Progenitor cell of endocrine pancreas (in vitro differentiated cells): ENCODE results near the gene POMGNT1. TPM values are rescaled to one million over a fixed set of nuclear protein-coding genes. Genes with fewer than 3 reads are reported as not detected.
"Not testable (repeated sequence)": the region's sequence is repeated elsewhere in the genome, so short reads cannot be mapped to it uniquely, and the experiment has no call there.

ENCODE experiments used
- DNase-seq: peaks from one replicate; pipeline ENCODE4 v3.0.0; 2021; ENCODE audit warnings: low spot score; ENCODE audit not compliant: unreplicated experiment
- H3K27ac Mint-ChIP-seq: 2 replicates; pipeline ENCODE4 v1.8.0; 2021; ENCODE audit warnings: mild to moderate bottlenecking, moderate library complexity, mixed read lengths
- H3K27me3 Mint-ChIP-seq: 2 replicates; pipeline ENCODE4 v1.8.0; 2021; ENCODE audit warnings: mixed read lengths
- H3K36me3 Mint-ChIP-seq: 2 replicates; pipeline ENCODE4 v1.8.0; 2022; ENCODE audit warnings: mixed read lengths; ENCODE audit not compliant: insufficient read depth
- H3K4me1 Mint-ChIP-seq: 2 replicates; pipeline ENCODE4 v1.8.0; 2021; ENCODE audit warnings: low read depth, mixed read lengths
- H3K4me3 Mint-ChIP-seq: 2 replicates; pipeline ENCODE4 v1.8.0; 2021; ENCODE audit warnings: low read depth, mild to moderate bottlenecking, moderate library complexity, mixed read lengths
- H3K9me3 Mint-ChIP-seq: 2 replicates; pipeline ENCODE4 v1.8.0; 2021; ENCODE audit warnings: low read depth, mixed read lengths
- total RNA-seq: library from RNA; stranded (reverse); gene quantifications from 2 replicates; pipeline ENCODE4 v1.2.1, GENCODE V29; 2021
- TF ChIP-seq, protein P1 (sequence below): fragments of 200-600 bp; sonication (generic); IDR thresholded peaks from one replicate; pipeline ENCODE4 v1.5.0; 2021; ENCODE audit warnings: antibody characterized with exemption, mild to moderate bottlenecking; ENCODE audit not compliant: unreplicated experiment

Gene POMGNT1
- total RNA-seq, 1 donor from 2014 or later, result 102 TPM

GRCh38 chr1:46242918-46243317, 44.7 kb upstream of the POMGNT1 start:
- peaks cover 2% of the 10 kb centered on the region for H3K4me1 Mint-ChIP-seq
- H3K4me3 Mint-ChIP-seq, result no peak overlapping the region
- peak overlapping the region; percentile 41 for H3K27ac Mint-ChIP-seq
- TF ChIP-seq, protein P1, sequence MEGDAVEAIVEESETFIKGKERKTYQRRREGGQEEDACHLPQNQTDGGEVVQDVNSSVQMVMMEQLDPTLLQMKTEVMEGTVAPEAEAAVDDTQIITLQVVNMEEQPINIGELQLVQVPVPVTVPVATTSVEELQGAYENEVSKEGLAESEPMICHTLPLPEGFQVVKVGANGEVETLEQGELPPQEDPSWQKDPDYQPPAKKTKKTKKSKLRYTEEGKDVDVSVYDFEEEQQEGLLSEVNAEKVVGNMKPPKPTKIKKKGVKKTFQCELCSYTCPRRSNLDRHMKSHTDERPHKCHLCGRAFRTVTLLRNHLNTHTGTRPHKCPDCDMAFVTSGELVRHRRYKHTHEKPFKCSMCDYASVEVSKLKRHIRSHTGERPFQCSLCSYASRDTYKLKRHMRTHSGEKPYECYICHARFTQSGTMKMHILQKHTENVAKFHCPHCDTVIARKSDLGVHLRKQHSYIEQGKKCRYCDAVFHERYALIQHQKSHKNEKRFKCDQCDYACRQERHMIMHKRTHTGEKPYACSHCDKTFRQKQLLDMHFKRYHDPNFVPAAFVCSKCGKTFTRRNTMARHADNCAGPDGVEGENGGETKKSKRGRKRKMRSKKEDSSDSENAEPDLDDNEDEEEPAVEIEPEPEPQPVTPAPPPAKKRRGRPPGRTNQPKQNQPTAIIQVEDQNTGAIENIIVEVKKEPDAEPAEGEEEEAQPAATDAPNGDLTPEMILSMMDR, result no peak
- H3K27me3 Mint-ChIP-seq, result no peaks in the 10 kb centered on the region
- peaks cover 12% of the 10 kb centered on the region for H3K9me3 Mint-ChIP-seq
- no peak for DNase-seq
- peaks cover 6% of the 10 kb centered on the region for H3K36me3 Mint-ChIP-seq

GRCh38 chr1:46241733-46242132, 43.5 kb upstream of the POMGNT1 start:
- H3K9me3 Mint-ChIP-seq, result peaks cover 12% of the 10 kb centered on the region
- not testable (repeated sequence) for H3K27me3 Mint-ChIP-seq, H3K4me1 Mint-ChIP-seq, H3K27ac Mint-ChIP-seq, H3K4me3 Mint-ChIP-seq, DNase-seq, H3K36me3 Mint-ChIP-seq

GRCh38 chr1:46238865-46239264, 40.6 kb upstream of the POMGNT1 start:
- H3K27me3 Mint-ChIP-seq, H3K4me1 Mint-ChIP-seq, H3K4me3 Mint-ChIP-seq, H3K27ac Mint-ChIP-seq, DNase-seq, H3K36me3 Mint-ChIP-seq: not testable (repeated sequence)
- H3K9me3 Mint-ChIP-seq, result peaks cover 12% of the 10 kb centered on the region

DNA sequence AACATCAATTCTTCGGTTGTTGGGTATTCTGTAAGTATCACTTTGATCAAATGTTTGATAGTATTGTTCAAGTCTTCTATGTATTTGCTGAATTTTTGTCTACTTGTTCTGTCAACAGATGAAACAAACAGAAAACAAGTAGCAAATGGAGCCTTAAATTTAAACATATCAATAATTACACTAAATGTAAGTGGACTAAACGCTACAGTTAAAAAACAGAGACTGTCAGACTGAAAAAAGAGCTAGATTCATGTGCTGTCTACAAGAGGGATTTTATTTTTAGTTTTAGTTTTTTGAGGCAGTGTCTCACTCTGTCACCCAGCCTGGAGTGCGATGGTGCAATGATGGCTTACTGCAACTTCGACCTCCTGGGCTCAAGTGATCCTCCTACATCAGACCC, 38.6 kb upstream of the POMGNT1 start:
- H3K27me3 Mint-ChIP-seq, result no peaks in the 10 kb centered on the region
- H3K36me3 Mint-ChIP-seq, result peaks cover 4% of the 10 kb centered on the region
- no peak for DNase-seq
- H3K4me3 Mint-ChIP-seq, result no peak overlapping the region
- no peak overlapping the region for H3K27ac Mint-ChIP-seq
- H3K4me1 Mint-ChIP-seq, result no peaks in the 10 kb centered on the region
- TF ChIP-seq, protein P1, result no peak
- H3K9me3 Mint-ChIP-seq, result peaks cover 12% of the 10 kb centered on the region

- H3K36me3 Mint-ChIP-seq, H3K4me3 Mint-ChIP-seq, H3K27me3 Mint-ChIP-seq, H3K9me3 Mint-ChIP-seq, H3K27ac Mint-ChIP-seq, DNase-seq, H3K4me1 Mint-ChIP-seq: not testable (repeated sequence)
These were observed 33.0 kb upstream of the POMGNT1 start for GRCh38 chr1:46231231-46231630.

GRCh38 chr1:46224966-46225365, 26.7 kb upstream of the POMGNT1 start:
- Mint-ChIP-seq H3K36me3 (no peaks in the 10 kb centered on the region), H3K4me1 (no peaks in the 10 kb centered on the region), H3K27ac (no peak overlapping the region), H3K27me3 (no peaks in the 10 kb centered on the region), H3K9me3 (no peaks in the 10 kb centered on the region), H3K4me3 (no peak overlapping the region)
- TF ChIP-seq, protein P1, result no peak
- no peak for DNase-seq

DNA sequence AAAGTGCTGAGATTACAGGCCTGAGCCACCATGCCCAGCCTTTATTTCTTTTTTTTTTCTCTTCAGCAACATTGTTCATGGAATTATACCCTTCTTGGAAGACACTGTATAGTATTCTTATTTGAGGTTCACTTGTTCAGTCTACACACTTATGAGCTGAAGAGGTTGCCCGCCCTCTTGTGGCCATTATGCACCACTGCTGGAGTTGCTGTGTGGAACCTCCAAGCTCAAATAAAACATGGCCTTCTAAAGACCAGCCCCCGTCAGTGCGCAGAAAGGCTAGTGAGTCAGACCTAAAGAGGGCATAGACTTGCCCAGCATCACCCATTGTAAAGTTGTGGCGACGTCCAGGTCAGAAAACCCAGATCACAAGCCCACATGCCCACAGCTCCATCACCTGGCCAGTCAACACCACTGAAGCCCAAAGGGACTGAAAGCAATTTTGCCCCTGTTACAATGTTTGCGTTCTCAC, 25.3 kb upstream of the POMGNT1 start:
- H3K4me1 Mint-ChIP-seq, result no peaks in the 10 kb centered on the region
- H3K9me3 Mint-ChIP-seq, result no peaks in the 10 kb centered on the region
- no peak overlapping the region for H3K4me3 Mint-ChIP-seq
- DNase-seq, result peak; percentile 35
- no peaks in the 10 kb centered on the region for H3K36me3 Mint-ChIP-seq
- TF ChIP-seq, protein P1, result peak; percentile 94
- H3K27ac Mint-ChIP-seq, result no peak overlapping the region
- no peaks in the 10 kb centered on the region for H3K27me3 Mint-ChIP-seq

- H3K27ac Mint-ChIP-seq, H3K4me3 Mint-ChIP-seq: not testable (repeated sequence)
These were observed 24.8 kb upstream of the POMGNT1 start for GRCh38 chr1:46223055-46223454.

More at GRCh38 chr1:46223055-46223454, 24.8 kb upstream of the POMGNT1 start:
- H3K27me3 Mint-ChIP-seq, H3K4me1 Mint-ChIP-seq, H3K9me3 Mint-ChIP-seq, H3K36me3 Mint-ChIP-seq, DNase-seq: not testable (repeated sequence)
